ENCODE data around the gene TMC5.
"Not testable (repeated sequence)": the region's sequence is repeated elsewhere in the genome, so short reads cannot be mapped to it uniquely, and the experiment has no call there.

TMC5 gene

GRCh38 chr16:19417640-19418039 is at the start of gene TMC5:
Gene TMC5 (plus strand): TSS chr16:19417883. CDS start chr16:19440039, 22,156 bp downstream.
- DNase-seq = no peak

GRCh38 chr16:19372541-19372940 is 45.1 kb upstream of the TMC5 start:
- DNase-seq = not testable (repeated sequence)

DNA sequence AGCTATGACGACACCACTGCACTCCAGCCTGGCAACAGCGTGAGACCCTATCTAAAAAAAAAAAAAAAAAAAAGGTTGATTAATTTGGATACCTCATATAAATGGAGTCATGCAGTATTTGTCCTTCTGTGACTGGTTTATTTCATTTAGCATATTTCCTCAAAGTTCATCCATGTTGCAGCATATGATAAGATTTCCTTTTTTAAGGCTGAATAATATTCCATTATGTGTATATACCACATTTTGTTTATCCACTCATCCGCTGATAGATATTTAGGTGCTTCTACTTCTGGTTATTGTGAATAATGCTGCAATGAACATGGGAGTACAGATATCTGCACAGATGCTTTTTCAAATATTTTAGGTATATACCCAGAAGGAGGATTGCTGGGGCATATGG is 43.3 kb upstream of the TMC5 start:
- DNase-seq = no peak

DNA sequence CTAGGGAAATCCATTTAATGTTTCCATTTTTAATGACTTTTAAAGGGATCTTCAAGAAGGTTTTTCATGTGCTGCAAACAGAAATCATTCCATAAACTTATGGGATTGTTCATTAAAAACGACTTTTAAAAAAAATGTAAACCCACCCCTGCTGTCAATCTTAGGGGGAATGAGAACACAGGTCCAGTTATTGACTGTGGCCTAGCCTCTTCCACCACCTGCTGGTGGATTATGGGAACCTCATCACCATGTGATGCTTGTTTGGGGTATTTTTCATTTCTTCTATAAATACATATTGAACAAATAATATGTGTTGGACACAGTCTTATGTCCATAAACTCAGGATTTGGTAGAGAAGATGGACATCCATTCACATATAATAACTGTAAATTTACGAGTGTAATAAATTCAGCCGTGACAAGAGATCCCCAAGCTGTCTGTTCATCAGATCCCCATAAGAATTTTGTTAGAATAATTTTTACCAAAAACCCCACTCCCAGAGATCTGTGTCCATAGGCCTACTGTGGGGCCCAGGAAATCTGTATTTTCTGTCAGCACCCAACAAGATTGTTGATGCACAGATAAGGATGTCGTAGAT is 42.0 kb upstream of the TMC5 start:
- no peak for DNase-seq

GRCh38 chr16:19377864-19378263 is 39.8 kb upstream of the TMC5 start:
- DNase-seq = no peak

- no peak for DNase-seq
These were observed 39.2 kb upstream of the TMC5 start for GRCh38 chr16:19378511-19378910.

- DNase-seq = no peak
These were observed 37.8 kb upstream of the TMC5 start for GRCh38 chr16:19379838-19380237.

DNA sequence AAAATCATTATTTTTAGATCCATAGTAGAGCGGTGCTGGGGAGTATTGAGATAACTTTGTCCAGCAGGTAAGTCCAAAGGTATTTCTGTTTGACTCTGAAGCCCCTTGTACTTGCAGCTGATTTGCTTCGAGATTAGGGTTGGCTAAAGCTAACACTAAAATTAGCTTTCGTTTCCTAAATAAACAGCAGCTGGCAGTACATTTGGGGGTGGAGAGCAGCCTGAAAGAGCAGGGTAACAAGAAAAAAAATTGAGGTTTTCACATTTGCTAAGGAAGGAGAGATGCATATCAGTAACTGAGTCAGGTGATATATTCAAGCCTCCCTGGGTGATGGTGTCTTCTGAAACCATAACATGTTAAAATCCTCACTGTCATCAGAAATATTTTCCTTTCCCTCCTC is 37.4 kb upstream of the TMC5 start:
- no peak for DNase-seq

DNA sequence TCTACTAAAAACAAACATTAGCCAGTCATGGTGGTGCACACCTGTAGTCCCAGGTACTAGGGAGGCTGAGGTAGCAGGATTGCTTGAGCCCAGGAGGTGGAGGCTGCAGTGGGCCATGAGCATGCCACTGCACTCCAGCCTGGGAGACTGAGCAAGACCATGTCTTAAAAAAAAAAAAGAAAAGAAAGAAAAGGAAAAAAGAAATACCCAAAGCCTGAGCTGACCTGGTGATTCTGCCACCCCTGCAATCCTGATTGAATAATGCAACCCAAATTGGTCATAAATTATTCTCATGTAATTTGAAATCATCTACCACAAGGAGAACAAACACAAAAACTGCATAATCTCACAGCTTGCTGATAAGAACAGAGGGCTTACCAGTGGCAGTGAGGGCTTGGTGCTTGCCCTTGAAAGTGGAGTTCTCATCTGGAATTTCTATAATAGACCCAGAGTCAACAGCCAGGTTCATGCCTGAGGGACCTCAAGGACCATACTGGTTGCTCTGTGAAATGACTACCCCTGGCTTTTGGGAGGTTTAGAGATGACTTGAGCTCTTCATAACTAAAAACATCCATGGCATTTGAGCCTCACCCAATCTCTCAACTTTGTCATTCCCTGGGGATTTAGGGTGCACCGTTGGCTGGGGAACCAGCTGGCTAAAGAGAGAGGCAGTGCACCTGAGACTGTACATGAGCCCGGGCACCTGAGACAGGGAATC is 35.4 kb upstream of the TMC5 start:
- no peak for DNase-seq

DNA sequence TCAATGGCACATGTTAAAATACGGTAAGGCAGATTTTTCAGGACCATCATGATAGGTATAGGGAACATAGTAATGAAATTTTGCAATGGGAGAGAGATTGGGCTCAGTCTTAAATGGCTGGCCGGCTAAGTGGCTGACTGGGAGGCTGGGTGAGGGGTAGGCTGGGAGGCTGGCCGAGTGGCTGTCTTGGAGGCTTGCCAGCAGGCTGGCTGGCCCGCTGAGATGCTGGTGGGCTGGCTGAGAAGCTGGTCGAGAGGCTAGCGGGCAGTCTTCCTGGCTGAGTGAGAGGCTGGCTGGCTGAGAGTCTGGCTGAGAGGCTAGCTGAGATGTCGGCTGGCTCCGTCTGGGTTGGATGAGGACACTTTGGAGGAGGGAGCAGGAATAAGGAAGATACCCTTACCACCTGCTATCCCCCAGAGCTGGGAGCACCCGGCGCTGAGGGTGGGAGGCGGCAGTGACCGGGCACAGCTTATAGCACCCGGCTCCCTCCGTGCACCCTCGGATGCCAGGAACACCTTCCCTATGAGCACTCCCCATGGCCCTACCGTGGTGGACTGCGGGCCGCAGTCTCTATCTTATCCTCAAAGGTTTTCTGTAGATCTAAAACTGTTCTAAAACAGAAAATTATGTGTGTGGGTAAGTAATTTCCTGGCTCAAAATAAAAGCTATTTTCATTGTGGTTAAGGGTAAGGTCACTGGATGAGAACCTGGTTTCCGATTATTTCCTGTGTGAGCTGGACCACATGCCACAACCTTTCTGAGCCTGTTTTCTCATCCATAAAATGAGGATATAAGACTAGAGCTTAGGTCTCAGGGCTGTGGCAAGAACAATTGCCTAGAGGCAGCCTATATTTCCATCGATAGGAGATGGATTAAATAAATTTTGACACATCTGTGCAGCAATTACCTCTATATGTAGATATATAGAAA is 34.5 kb upstream of the TMC5 start:
- no peak for DNase-seq

DNA sequence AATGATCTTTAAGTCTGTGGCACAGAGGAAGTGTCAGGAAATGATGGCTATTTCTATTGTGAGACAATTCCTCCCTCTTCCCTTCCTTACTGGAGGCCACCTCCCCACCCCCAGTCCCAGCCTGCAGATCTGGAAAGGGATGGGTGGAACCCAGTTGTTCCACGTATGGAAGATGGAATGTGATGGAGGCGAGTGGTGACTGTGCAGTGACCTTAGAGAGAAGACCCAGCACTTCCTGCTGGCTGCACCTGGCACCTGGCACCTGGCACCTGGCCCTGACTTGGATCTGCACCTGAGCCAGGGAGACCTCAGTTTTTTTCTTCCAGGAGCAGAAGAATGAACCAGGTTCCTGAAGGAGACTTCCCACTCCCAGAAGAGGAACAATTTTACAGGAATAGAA is 33.0 kb upstream of the TMC5 start:
- no peak for DNase-seq

DNA sequence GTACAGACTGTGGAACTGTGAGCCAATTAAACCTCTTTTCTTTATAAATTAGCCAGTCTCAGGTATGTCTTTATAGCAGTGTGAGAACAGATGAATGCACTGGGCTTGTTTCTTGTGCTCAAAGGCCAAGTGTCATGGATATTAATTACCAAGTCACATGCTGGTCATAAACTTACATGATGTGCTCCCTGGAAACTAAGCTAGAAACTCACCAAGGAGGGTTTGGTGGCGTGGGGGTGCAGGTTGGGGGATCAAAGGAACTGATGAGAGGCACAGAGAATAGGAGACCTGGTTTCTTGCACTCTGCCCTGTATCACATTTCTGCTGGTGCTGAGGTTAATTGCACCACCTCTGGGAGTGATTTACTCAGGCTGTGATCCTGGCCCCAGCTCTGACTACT is 31.2 kb upstream of the TMC5 start:
- DNase-seq = no peak

GRCh38 chr16:19389246-19389645 is 28.4 kb upstream of the TMC5 start:
- DNase-seq = no peak

GRCh38 chr16:19391185-19391776 is 26.4 kb upstream of the TMC5 start:
- DNase-seq = not testable (repeated sequence)

- DNase-seq = no peak
These were observed 25.3 kb upstream of the TMC5 start for GRCh38 chr16:19392352-19392751.

GRCh38 chr16:19393226-19394111 is 24.2 kb upstream of the TMC5 start:
- no peak for DNase-seq

GRCh38 chr16:19395646-19396267 is 21.9 kb upstream of the TMC5 start:
- DNase-seq = not testable (repeated sequence)

DNA sequence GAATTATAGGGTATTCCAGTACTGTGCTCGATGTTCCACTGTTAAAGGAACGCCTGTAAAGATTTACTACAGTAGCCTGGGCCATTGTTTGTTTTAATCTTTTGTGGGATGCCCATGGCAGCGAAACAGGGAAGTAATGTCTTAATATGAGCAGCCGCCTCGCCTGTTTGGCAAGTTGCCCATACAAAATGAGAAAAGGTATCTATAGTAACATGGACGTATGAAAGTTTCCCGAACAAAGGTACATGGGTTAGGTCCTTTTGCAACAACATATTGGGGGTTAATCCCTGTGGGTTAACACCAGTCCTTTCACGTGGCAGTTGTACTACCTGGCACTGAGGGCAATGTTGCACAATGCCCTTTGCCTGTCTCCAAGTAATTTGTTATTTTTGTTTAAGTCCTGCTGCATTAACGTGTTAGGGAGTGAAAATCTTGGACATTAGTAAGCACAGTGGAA is 21.1 kb upstream of the TMC5 start:
- no peak for DNase-seq

GRCh38 chr16:19397373-19397772 is 20.3 kb upstream of the TMC5 start:
- not testable (repeated sequence) for DNase-seq

DNA sequence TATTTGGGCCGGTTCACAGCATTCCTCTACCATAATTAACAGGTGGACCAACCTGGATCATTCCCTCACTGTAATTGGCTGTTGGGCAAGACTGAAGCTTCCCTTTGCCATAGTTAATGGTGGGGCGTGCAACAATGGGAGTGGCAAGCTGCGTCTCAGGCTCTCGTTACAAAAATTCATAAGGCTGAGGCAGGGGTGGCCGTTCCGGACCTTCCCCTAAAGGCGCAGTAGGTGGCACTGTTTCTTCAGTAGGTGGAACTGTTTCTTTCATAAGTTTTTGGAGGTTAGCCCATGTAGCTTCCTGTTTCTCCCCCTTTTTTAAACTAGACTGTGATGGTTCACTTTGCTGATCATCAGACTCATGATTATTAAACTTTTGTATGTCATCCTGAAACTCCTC is 17.0 kb upstream of the TMC5 start:
- DNase-seq = no peak

DNA sequence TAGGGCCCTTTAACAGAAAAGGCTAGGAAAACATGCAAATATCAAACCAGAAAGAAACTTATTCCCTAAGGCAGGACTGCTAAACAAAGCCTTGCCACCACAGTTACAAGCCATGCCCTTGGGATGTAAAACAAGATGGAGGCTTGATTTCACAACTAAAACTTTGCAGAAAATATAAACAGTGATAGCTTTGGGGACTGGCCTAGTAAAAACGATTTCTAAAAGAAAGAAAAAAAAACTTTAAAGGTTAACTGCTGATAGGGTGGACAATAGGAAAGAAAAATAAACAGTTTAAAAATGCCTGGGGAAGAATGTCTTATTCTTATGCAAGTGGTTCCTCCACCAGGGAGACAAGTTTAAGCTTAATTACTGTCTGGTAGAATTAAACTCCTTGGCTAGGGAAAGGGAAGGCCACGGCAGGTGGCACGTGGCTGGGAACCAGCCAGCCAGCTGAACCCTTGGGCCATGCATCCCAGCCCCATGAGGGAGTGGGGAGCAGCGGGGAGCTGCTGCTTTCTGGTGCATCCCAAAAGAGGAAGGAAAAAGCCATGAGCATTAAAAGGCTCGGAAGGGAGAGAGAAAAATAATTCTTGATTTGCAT is 10.7 kb upstream of the TMC5 start:
- DNase-seq = no peak

Data from NCI-H1436 treated with DMSO at 0.1 percent for 48 hours (cell line).